H1 (cell line): ENCODE results near the gene RAB5B. TPM values are rescaled to one million over a fixed set of nuclear protein-coding genes. Genes with fewer than 3 reads are reported as not detected.

ENCODE experiments used
- CTCF ChIA-PET: fragments of 300-600 bp; sonication (Branson Sonifier 250); formaldehyde crosslinking; loops from one replicate; lab custom pipeline; 2021; ENCODE audit not compliant: partially characterized antibody; lab: Charles Lee
- POLR2A ChIA-PET: fragments of 300-600 bp; sonication (Branson Sonifier 250); formaldehyde crosslinking; loops from one replicate; lab custom pipeline; 2021; ENCODE audit warnings: inconsistent platforms; ENCODE audit not compliant: partially characterized antibody; lab: Charles Lee
- DNase-seq, 2 experiments: peaks; one replicate each; pipeline versions ENCODE4 v3.0.0 to v3.0.0-alpha.2; 2010 to 2022; ENCODE audit warnings: low spot score in 2 of 2, low read depth in 1 of 2, mixed read lengths in 1 of 2
- FAIRE-seq: peaks from 2 replicates; lab custom pipeline; 2011; peaks lifted over from hg19 to GRCh38; lab: Jason Lieb, UNC
- H2AFZ ChIP-seq: 2 replicates; pipeline ENCODE4 v1.8.1; 2012; ENCODE audit warnings: low read length, inconsistent platforms
- H2AK5ac ChIP-seq: 2 replicates; pipeline ENCODE4 v1.6.1; 2013; ENCODE audit warnings: low read depth, low read length
- H2BK120ac ChIP-seq: replicated peaks from 2 replicates; pipeline ENCODE3; 2013; ENCODE audit warnings: low read depth, low read length, inconsistent platforms
- H2BK12ac ChIP-seq: 2 replicates; pipeline ENCODE4 v1.6.1; 2013; ENCODE audit warnings: low read depth, low read length
- H2BK15ac ChIP-seq: 2 replicates; pipeline ENCODE4 v1.6.1; 2013; ENCODE audit warnings: low read length
- H2BK20ac ChIP-seq: 2 replicates; pipeline ENCODE4 v1.6.1; 2013; ENCODE audit warnings: low read length
- H2BK5ac ChIP-seq: 2 replicates; pipeline ENCODE4 v1.6.1; 2013; ENCODE audit warnings: low read depth, low read length
- H3K14ac ChIP-seq: 2 replicates; pipeline ENCODE4 v1.6.1; 2013; ENCODE audit warnings: inconsistent platforms; ENCODE audit not compliant: insufficient read length
- H3K18ac ChIP-seq: 2 replicates; pipeline ENCODE4 v1.6.1; 2013; ENCODE audit warnings: low read length; ENCODE audit errors: extremely low read depth
- H3K23ac ChIP-seq: 2 replicates; pipeline ENCODE4 v1.6.1; 2013; ENCODE audit warnings: inconsistent platforms; ENCODE audit not compliant: insufficient read length
- H3K23me2 ChIP-seq: 2 replicates; pipeline ENCODE4 v1.6.1; 2013; ENCODE audit warnings: low read depth, low read length
- H3K27ac ChIP-seq: 2 replicates; pipeline ENCODE4 v1.6.1; 2011; ENCODE audit warnings: low read depth, low read length, inconsistent platforms
- H3K27me3 ChIP-seq, 4 experiments: replicated peaks in 1 of 4; 1 replicate in 1 of 4; 2 replicates in 3 of 4; pipeline versions ENCODE4 v1.6.1 to v1.8.1; 2011 to 2013; ENCODE audit warnings: low read length in 3 of 4, mild to moderate bottlenecking in 3 of 4, inconsistent platforms in 2 of 4, mixed read lengths in 2 of 4, moderate library complexity in 1 of 4; ENCODE audit not compliant: control insufficient read depth in 3 of 4, insufficient read depth in 3 of 4; ENCODE audit errors: extremely low read depth in 1 of 4
- H3K36me3 ChIP-seq, 4 experiments: 2 replicates each; pipeline versions ENCODE4 v1.6.1 to v1.8.1; 2011 to 2013; ENCODE audit warnings: mild to moderate bottlenecking in 4 of 4, low read length in 3 of 4, moderate library complexity in 2 of 4, control low read depth in 1 of 4, inconsistent platforms in 1 of 4; ENCODE audit not compliant: insufficient read depth in 4 of 4, control insufficient read depth in 2 of 4
- H3K4ac ChIP-seq: replicated peaks from 2 replicates; pipeline ENCODE3; 2013; ENCODE audit warnings: low read length, low read depth, mixed read lengths, inconsistent platforms; ENCODE audit not compliant: insufficient read length
- H3K4me1 ChIP-seq, 4 experiments: replicated peaks in 1 of 4; 1 replicate in 1 of 4; 2 replicates in 3 of 4; pipeline versions ENCODE4 v1.6.1 to v1.8.1; 2011 to 2013; ENCODE audit warnings: low read length in 3 of 4, inconsistent platforms in 2 of 4, mixed read lengths in 1 of 4; ENCODE audit not compliant: insufficient read depth in 4 of 4, control insufficient read depth in 3 of 4
- H3K4me2 ChIP-seq, 2 experiments: 2 replicates each; pipeline versions ENCODE4 v1.6.1 to v1.8.1; 2011 to 2013; ENCODE audit warnings: low read depth in 2 of 2, low read length in 2 of 2, control low read depth in 1 of 2, inconsistent platforms in 1 of 2, mild to moderate bottlenecking in 1 of 2; ENCODE audit not compliant: insufficient read depth in 1 of 2
- H3K4me3 ChIP-seq, 4 experiments: fragments of 200-600, 300-600 bp in 1 of 4; sonication (generic), shearing (Covaris generic), sonication (Bioruptor Twin) in 1 of 4; 2 replicates each; pipeline versions ENCODE4 v1.5.1 to v1.8.1; 2011 to 2016; ENCODE audit warnings: low read length in 4 of 4, low read depth in 3 of 4, control low read depth in 2 of 4, inconsistent platforms in 2 of 4, mild to moderate bottlenecking in 2 of 4, mixed read lengths in 1 of 4, moderate library complexity in 1 of 4; ENCODE audit not compliant: insufficient read depth in 2 of 4; ENCODE audit errors: extremely low read depth in 1 of 4
- H3K56ac ChIP-seq: replicated peaks from 2 replicates; pipeline ENCODE3; 2013; ENCODE audit warnings: low read depth, mild to moderate bottlenecking, mixed read lengths, low read length, inconsistent platforms; ENCODE audit not compliant: insufficient read length
- H3K79me1 ChIP-seq: 2 replicates; pipeline ENCODE4 v1.6.1; 2013; ENCODE audit warnings: low read depth, low read length, control low read depth
- H3K79me2 ChIP-seq, 2 experiments: 2 replicates each; pipeline versions ENCODE4 v1.6.1 to v1.8.1; 2012 to 2013; ENCODE audit warnings: low read length in 2 of 2, mild to moderate bottlenecking in 2 of 2, inconsistent platforms in 1 of 2; ENCODE audit not compliant: insufficient read depth in 2 of 2, control insufficient read depth in 1 of 2
- H3K9ac ChIP-seq, 4 experiments: replicated peaks in 1 of 4; 1 replicate in 1 of 4; 2 replicates in 3 of 4; pipeline versions ENCODE4 v1.6.1 to v1.8.1; 2011 to 2013; ENCODE audit warnings: low read depth in 3 of 4, low read length in 3 of 4, control low read depth in 2 of 4, mild to moderate bottlenecking in 2 of 4, moderate library complexity in 2 of 4, inconsistent platforms in 1 of 4; ENCODE audit errors: extremely low read depth in 1 of 4
- H3K9me3 ChIP-seq, 2 experiments: 2 replicates each; pipeline versions ENCODE4 v1.6.1 to v1.8.1; 2012 to 2013; ENCODE audit warnings: mild to moderate bottlenecking in 2 of 2, moderate library complexity in 2 of 2, control low read depth in 1 of 2, inconsistent platforms in 1 of 2, low read depth in 1 of 2, low read length in 1 of 2, mixed read lengths in 1 of 2; ENCODE audit not compliant: insufficient read depth in 2 of 2
- H4K20me1 ChIP-seq, 2 experiments: replicated peaks in 1 of 2; 2 replicates each; pipeline versions ENCODE3 to v1.8.1; 2011 to 2013; ENCODE audit warnings: inconsistent platforms in 2 of 2, low read length in 2 of 2, mild to moderate bottlenecking in 1 of 2; ENCODE audit not compliant: insufficient read depth in 2 of 2, control insufficient read depth in 1 of 2
- H4K5ac ChIP-seq: 2 replicates; pipeline ENCODE4 v1.6.1; 2013; ENCODE audit warnings: low read length, low read depth, mixed read lengths, inconsistent platforms; ENCODE audit not compliant: insufficient read length
- H4K8ac ChIP-seq: 2 replicates; pipeline ENCODE4 v1.8.0; 2013; ENCODE audit warnings: mild to moderate bottlenecking, moderate library complexity, low read length, inconsistent platforms; ENCODE audit not compliant: insufficient read depth; ENCODE audit errors: extremely low read depth
- H4K91ac ChIP-seq: replicated peaks from 2 replicates; pipeline ENCODE3; 2013; ENCODE audit warnings: low read length, mixed read lengths, inconsistent platforms; ENCODE audit not compliant: insufficient read length
- CBX8 ChIP-seq: fragments of 300-800, 300-1000 bp; sonication (generic); IDR thresholded peaks from 2 replicates; pipeline ENCODE4 v1.7.1; 2016; ENCODE audit warnings: low read depth, low read length, borderline replicate concordance
- TAF1 ChIP-seq: IDR thresholded peaks from 2 replicates; pipeline ENCODE4 v1.6.1; 2011; ENCODE audit warnings: mild to moderate bottlenecking, low read depth, low read length
- WGBS, 2 experiments: shearing (Covaris generic) in 1 of 2; methylation state at CpG; one replicate each; pipeline versions ENCODE4 v1.1.6 to v1.1.7; 2013 to 2015; ENCODE audit warnings: low lambda C conversion rate in 2 of 2, mixed read lengths in 2 of 2, inconsistent platforms in 1 of 2, low coverage in 1 of 2, missing lambda C conversion rate in 1 of 2; ENCODE audit not compliant: insufficient replicate concordance in 2 of 2, insufficient coverage in 1 of 2, insufficient read length in 1 of 2; ENCODE audit errors: extremely low coverage in 1 of 2, missing lambda C conversion rate in 1 of 2; 5-methylcytosine and 5-hydroxymethylcytosine counted together
- polyA plus RNA-seq, 7 experiments: library from polyadenylated mRNA; depleted of rRNA in 3 of 7; stranded (reverse) in 5 of 7; unstranded in 2 of 7; fragments of >200 nt in 5 of 7; fragments of 200-250 nt in 2 of 7; gene quantifications; 1 replicate in 5 of 7; 2 replicates in 1 of 7; 4 replicates in 1 of 7; pipeline versions ENCODE4 v1.2.1 to v1.2.3, GENCODE V29; 2011 to 2013; ENCODE audit warnings: missing spikeins in 2 of 7, mixed read lengths in 2 of 7
- total RNA-seq: library from RNA; stranded (reverse); fragmentation: NEBNext Ultra II Directional; extraction: Animal tissue kit (Norgen Biotek cat#: 25700); gene quantifications from 2 replicates; pipeline ENCODE4 v1.2.1, GENCODE V29; 2021

The RAB5B gene
- total and polyA plus RNA-seq, 2 of the 8 experiments (the other 6 are each of a cell fraction or from before 2014, with no cell fraction given): 56.7 to 62.4 TPM

DNA sequence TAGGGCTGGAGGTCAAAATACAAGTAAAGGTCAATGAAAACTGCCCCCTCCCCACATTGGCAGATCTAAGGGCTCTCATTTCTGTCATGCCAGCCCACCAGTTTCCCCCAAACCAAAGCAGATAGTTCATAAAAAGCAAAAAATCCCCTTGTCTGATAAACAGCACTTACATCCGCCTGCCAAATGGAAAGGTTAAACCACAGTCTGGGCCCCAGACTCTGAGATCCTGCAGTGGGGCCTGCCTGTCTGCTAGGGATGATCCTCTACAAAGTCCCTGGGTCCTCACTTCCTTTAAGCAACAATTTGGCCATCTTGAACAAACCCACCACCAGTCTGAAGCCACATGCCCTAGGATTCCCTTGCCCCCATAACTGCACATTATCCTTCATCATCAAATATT lies 58.1 kb downstream of the RAB5B start:
- no peaks in the 10 kb centered on the region; a peak in 1 of 4 replicates for H3K9me3 ChIP-seq
- no peak overlapping the region for H2BK5ac ChIP-seq
- peaks cover 8 to 45% (median 28%) of the 10 kb centered on the region in 4 experiments; a peak in 7 of 8 replicates for H3K36me3 ChIP-seq
- no peak overlapping the region for H2BK15ac ChIP-seq
- FAIRE-seq (no peak), DNase-seq (no peak)
- no peak overlapping the region for H3K23ac ChIP-seq
- 78% methylated on average over 1 of the region's 1 CpG; no CpG with 5 or more reads in 1 of the 2 experiments for WGBS, 2 experiments
- no peak overlapping the region for H4K5ac ChIP-seq
- H3K4me3 ChIP-seq: no peak overlapping the region
- H2AFZ ChIP-seq: no peak overlapping the region
- H2BK12ac ChIP-seq: no peak overlapping the region
- no peaks in the 10 kb centered on the region for H3K79me2 ChIP-seq
- H3K18ac ChIP-seq: no peak overlapping the region
- H3K4me1 ChIP-seq: no peaks in the 10 kb centered on the region
- H2AK5ac ChIP-seq: no peak overlapping the region
- no peaks in the 10 kb centered on the region for H4K20me1 ChIP-seq
- no peaks in the 10 kb centered on the region for H3K27me3 ChIP-seq
- no peak overlapping the region for H3K14ac ChIP-seq
- H3K4ac ChIP-seq: no peak overlapping the region
- no peak overlapping the region for H3K9ac ChIP-seq
- H3K56ac ChIP-seq: no peak overlapping the region
- no peak overlapping the region for H2BK120ac ChIP-seq
- no peak overlapping the region for H3K4me2 ChIP-seq
- ChIA-PET POLR2A (interaction anchor here (1.0 to 2.7 kb wide), 4 partner anchors 9 to 58 kb away, joined by 3 to 11 read pairs (median 4); partner anchors contain the start of gene RAB5B), CTCF (interaction anchor here (1.0 to 1.5 kb wide), 3 partner anchors 9 to 49 kb away, joined by 3 to 7 read pairs (median 4); no protein-coding TSS in a partner anchor)
- H3K79me1 ChIP-seq: no peaks in the 10 kb centered on the region; the same call in 1 of the 2 replicates
- TF ChIP-seq CBX8 (no peak), TAF1 (no peak)
- no peak overlapping the region for H3K27ac ChIP-seq
- no peak overlapping the region for H4K8ac ChIP-seq
- no peak overlapping the region for H2BK20ac ChIP-seq
- H4K91ac ChIP-seq: no peak overlapping the region
- no peaks in the 10 kb centered on the region for H3K23me2 ChIP-seq
